GM19467 (cell line): ENCODE data around the gene PLRG1.

Experiments used
- ATAC-seq: cut with Tn5 transposase; IDR thresholded peaks from one replicate; pipeline ENCODE4 v1.9.1; 2021; ENCODE audit warnings: mild to moderate bottlenecking, moderate library complexity; ENCODE audit not compliant: unreplicated experiment

PLRG1 gene

DNA sequence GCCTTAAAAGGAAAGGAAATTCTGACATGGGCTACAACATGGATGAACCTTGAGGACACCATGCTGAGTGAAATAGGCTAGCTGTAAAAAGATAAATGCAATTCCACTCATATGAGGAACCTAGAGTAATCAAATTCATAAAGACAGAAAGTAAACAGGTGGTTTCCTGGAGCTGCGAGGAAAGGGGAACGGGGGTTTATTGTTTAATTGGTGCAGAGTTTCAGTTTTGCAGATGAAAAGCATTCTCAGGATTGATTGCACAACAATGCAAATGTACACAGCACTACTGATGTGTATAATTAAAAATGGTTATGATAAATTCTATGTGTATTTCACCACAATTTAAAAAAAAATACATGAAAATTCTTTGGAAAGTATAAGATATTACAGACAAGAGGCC is 24.0 kb downstream of the PLRG1 start:
- ATAC-seq = no peak

DNA sequence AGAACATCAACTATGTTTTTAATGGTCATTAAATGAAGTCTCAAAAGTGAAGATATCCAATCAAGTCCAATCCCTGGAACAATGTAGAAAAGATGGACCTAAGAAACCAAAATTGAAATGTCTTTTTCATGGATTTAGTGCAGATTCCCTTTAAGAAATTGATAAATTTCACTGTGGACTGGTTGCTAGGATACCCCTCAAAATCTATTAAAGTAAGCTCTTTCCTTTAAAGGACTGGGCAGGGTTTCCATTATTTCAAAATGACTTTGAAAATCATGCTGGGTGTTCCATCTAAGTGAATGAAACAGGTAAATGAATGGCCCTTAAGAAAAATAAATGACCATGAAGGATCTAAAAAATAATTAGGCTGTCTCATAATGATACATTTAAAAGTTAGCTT is 28.6 kb downstream of the PLRG1 start:
- no peak for ATAC-seq

DNA sequence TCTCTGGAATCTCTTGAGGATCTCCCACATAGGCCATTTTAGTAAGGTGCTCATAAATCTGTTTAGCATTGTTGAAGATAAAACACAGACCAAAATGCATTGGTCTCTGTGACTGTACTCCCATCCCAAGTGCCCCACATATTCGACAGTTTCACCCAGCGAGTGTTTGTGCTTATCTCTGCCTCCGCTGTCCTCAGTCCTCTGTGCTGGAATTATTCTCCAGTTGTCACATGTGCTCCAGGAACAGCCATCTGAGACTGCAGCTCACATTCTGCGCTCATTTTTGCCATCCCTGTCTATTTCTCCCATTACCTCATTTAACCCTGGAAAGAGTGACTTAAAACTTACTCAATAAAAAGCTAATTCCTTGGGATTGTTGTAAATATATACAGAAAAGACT is 31.0 kb downstream of the PLRG1 start:
- no peak for ATAC-seq

DNA sequence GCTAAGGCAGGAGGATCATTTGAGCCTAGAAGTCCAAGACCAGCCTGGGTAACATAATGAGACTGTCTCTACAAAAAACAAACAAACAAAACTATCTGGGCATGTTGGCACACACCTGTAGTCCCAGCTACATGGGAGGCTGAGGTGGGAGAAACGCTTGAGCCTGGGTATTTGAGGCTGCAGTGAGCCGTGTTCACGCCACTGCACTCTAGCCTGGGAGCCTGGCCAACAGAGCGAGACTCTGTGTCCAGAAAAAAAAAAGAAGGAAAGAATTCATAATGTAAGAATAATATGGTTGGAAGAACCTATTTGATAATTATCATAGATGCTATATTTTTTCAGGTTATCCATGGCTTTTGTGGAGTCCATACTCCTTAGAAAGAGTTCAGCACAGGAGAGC is 32.6 kb downstream of the PLRG1 start:
- no peak for ATAC-seq

DNA sequence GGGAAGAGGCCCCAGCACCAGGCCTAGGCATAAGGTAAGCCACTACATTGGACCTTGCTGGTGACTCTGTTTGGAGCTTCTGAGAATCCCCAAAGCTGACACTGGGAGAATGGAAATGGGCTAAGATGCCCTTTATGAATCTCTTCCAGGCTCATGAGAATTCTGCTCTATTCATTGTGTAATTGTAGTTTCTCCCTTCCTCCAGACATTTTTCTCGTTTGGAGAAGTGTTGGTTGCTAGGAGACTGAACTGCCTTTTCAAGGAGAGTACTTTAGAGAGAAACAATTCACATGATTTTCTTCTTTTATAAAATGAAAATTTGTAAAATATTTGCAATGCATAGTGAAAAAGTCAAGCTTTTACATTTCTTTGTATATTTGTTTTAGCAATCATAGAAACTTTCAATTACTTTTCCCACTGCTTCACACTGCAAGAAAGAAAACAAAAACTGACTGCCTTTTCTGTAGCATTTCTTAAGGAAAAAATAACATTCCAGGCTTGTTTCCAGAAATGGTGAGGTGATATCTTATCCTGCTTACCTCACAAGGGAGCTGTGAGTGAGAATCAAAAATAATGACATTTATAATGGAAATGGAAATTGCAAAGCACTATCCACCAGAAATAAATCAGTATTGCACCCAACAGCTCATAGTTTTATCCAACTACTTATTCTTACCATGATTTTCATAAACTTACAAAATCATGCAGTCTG is 33.7 kb downstream of the PLRG1 start:
- no peak for ATAC-seq

DNA sequence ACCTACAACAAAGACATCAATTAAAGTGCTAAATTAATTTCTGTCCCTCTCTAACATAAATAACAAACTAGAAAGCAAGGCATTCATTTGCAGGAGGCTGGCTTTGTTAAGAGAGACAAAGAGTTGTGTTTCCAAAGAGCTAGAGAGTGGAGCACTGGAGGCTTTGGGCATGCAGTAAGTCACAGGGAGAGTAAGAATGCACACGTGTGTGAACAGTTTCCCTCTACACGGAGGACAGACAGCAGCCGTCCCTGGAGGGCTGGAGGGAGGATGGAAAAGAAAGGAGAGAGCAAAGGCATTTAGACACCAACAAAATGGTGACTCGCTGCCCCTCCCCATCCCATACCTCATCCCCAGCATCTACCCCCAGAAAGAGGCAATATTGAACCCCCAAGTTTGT is 38.2 kb downstream of the PLRG1 start:
- no peak for ATAC-seq

DNA sequence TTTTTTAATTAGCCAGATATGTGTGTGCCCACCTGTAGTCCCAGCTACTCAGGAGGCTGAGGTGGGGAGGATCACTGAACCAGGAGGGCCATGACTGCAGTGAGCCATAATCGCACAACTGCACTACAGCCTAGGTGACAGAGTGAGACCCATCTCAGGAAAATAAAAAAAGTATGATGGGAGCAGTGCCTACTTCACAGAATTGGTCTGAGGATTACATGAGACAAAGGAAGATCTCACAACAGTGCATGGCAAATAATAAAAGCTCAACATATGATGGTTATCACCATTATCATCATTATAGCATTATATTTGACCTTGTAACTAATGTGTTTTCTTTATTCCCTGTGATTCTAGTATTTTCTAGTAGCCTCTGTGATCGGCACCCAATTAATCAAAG is 38.7 kb downstream of the PLRG1 start:
- ATAC-seq = no peak

DNA sequence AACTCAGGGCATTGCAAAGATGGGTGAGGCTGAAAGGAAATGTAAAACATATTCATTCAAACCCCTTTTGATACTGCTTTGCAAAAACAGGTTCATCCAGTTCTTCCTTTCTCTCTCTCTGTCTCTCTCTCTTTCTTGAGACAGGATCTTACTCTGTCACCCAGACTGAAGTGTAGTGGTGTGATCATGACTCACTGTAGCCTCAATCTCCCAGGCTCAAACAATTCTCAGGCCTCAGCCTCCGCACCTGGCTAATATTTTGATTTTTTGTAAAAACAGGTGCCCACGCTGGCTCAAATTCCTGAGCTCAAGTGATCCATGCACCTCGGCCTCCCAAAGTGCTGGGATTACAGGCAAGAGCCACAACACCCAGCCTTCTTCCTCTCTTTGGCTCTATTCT is 43.0 kb downstream of the PLRG1 start:
- no peak for ATAC-seq

DNA sequence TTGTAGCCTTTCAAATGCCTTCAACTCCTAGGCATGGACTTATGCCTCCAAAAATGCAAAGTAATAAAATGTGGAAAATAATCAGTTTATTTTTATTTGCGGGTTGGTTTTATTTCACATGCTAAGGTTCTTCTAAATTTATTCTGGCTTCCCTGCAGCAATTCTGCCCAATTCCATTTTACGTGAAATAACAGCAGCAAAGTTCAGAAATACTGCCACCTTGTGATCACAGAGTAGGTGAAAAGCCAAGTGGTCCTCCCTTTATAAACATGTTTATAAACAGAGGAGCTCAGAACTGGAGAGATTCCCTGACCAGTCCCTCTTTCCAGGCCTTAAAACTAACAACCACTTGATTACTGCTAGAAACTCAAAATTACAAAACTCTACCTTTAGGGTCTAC is 43.9 kb downstream of the PLRG1 start:
- ATAC-seq = no peak

DNA sequence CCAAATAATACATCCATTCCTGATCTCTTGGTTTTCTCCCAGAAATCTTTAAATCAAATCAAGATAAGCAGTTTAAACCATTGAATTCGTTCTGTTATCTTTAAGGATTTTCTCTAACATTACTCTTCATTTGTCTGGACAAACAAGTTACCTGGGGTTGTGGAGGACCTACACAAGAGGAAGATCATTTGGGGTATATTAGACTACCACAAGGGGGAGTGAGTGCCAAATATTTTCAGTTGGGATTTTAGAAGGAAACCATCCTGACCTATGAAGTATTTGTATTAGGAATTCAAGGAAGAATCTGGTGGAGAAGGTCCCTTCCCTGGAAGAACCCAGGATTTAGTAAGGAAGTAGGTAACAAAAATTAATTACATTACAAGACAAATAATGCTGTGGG is 46.6 kb downstream of the PLRG1 start:
- no peak for ATAC-seq

DNA sequence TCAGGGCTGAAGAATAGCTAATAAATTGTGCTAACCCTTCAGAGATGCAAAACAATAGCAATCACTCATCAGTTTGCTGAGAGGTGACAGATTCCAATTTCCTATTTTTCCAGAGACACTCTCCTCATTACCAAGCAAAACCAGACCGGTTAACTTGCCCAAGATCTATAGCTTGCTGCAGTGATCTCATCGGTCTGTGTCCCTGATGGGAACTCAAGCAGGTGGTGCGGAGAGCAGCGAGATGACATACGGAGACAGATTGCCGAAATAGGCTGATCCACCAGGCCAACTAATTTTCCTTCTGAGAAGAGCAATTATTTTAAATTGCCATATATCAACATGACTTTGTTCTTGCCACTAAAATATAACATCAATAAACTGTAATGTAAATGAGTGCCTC is 48.1 kb downstream of the PLRG1 start:
- ATAC-seq = no peak

DNA sequence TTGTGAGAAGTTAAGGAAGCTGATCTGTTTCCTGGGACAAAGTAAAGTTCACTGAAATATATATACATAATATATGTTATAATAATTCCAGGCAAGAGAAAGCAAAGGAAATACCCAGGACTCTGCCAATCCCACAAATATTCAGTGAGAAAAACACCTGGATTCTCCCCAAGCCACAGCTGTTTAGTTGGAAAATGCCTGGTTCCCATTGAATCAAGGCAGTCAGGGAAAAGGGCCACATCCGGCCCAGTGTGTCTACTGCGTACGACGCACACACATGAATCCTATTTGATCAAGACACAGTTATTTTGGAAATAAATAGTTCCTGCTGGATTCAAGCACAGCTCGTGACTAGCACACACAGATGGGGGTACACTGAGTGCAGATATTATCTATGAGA is 52.3 kb downstream of the PLRG1 start:
- no peak for ATAC-seq

DNA sequence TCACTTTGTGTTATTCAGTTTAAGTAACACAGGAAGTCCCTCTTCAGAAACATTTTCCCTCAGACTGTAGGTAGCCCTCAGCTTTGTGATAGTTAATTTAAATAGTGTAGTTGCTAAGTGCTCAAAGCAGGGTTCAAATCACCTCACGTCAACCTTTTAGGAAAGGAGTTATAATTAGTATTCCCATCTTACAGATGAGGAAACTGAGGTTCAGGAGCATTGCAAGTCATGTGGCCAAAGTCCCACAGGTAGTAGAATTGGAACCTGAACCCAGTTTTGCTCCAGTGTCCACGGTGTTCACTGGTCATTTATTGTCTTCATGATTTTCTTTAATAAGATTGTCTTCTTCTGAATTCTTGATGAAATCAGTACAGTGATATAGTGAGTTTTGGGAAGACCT is 54.3 kb downstream of the PLRG1 start:
- ATAC-seq = no peak

DNA sequence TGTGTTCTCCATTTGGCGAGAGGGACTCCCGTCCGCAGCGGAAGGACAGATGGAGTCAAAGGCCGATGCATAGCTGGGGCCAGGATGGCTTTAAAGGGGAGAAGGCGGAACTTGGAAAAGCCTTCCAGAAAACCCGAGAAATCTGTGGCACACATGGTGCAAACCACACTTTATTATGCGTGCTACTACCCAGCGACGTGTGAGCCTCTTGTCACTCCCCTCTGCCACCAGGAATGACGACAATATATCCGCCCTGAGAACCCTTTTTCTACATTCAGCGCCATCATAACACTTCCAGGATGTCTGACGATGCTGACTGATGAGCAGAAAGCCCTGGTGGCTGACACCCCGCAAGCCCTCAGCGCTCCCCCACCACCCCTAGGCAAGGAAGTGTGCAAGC is 57.9 kb downstream of the PLRG1 start:
- no peak for ATAC-seq

DNA sequence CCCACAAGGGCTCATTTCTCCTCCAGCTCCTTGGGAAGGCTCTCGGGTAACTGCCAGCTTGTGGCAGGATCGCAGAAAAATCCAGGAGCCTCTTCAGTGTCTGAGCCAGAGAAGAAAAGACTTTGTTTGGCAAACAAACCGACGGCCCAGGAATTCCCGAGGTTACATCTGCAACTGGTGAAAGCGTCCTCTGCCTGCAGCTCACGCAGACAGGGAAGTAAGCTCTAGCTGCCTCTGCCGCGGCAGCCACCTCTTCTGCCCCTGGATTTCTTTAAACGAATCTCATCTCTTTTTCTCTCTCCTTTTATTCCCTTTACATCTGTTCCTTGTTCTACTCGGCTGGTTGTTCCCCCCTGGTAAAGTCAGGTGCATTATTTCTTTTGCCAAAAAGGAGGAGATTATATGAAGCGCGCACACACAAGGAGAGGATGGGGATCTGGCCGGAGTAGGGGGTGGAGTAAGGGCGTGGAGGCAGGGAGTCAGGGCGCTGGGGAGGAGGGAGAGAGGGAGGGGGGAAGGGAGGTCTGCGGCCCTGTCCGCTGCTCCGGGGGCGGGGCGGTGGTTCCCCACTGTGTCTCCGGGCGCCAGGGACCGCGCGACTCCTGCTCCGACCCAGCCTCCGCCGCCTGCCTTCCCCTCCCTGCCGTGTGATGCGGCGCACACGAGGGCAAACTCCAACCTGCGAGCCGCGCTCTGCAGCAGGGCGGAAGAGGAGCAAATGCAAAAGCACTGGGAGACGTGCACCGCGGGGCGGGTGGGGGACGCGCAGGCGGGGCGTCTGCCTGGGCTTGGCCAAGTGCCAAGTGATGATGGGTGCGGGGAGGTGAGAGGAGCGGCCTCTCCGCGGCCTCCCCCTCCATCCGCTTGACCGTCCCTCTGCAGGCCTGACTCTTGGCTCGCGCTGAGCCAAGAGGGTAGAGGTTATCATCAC is 58.6 kb downstream of the PLRG1 start, which contains the start of gene DCHS2:
Gene DCHS2 (minus strand): TSS at position 459 of the 931 bp plus-strand sequence. CDS start 444 bp downstream, at position 15.
- ATAC-seq = peak; percentile 42

DNA sequence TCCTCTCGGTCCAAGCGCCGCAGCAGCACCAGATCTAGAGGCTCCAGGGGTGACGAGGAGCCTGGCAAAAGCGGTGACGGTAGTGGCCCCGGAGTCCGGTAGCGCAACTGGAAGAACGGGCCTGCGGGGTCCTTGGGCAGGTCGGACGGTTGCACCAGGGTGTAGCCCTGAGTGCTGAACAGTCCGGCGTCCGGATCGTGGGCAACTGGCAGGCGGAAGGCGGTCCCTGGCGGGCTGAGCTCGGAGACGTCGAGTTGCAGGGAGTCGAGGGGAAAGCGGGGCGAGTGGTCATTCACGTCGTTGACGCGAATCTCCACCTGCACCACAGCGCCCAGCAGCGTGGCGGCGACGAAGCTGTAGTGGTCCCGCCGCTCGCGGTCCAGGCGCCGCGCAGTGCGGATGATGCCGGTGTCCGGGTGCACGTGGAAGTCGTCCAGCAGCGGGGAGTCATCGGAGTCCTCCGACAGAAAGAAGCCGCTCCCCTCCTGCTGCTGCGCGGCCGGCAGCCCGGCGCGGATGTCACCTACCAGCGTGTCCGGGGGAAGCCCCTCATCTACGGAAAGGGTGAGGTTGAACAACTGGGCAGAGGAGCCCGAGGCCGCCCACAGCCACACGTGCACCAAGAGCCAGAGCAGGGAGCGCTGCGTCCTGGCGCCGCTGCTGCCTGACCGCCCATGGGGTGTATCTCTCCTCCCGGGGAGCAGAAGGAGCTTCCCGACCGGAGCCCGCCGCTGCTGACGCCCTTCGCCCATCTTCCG is 59.4 kb downstream of the PLRG1 start:
- peak; percentile 61 for ATAC-seq

DNA sequence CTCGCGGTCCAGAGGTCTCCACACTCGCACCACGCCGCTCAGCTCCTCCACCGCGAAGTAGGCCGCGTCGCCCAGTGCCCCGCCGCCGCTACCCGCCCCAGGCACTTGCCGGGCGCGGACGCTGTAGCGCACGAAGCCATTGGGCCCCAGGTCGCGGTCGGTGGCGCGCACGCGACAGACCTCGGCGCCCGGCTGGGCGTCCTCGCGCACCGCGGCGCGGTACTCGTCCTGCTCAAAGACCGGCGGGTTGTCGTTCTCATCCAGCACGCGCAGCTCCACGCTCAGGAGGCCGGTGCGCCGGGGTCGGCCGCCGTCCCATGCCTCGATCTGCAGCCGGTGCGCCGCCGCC is 60.0 kb downstream of the PLRG1 start:
- ATAC-seq = no peak

DNA sequence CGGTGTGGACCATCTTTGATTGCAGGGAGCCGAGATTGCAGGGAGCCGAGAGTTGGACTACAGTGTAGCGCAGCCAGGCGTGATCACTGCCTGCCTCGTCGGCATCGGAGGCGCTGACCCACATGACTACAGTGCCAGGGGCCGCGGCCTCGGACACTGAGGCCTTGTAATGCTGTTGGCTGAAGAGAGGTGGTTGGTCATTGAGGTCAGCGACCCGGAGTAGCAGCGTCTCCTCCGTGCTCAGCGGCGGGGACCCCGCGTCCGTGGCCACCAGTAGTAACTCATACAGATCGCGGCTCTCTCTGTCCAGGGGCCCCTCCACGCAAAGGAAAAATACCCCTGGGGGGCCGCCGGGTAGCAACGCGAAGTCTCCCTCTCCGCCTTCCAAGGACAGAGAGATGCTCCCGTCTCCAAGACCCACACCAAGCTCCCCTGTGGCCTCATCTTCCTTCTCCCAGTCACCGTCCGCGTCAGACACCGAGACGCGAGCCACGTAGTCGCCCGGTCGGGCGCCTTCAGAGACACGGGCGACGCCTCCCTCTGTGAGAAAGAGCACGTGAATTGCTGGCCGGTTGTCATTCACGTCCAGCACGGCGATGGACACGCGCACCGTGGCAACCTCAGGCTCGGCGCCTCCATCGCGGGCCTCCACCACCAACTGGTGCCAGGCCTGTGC is 60.5 kb downstream of the PLRG1 start:
- no peak for ATAC-seq

DNA sequence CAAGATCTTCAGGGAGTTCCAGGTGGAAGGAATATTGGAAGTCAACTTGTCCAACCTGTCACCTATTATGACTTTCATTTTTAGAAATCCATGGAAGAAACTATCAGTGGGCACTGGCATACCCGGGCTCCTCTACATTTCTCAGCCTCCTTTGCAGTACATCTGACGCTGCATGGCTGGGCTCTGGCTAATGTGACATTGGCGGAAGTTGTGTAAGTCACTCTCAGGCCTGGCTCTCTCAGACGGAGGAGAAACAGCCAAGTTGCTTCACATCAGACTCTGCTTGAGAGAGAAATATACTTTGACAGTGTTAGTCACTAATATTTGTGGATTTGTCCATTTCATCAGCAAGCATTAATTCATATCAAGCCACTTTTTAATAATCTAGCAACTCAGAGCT is 63.1 kb downstream of the PLRG1 start:
- ATAC-seq = no peak

DNA sequence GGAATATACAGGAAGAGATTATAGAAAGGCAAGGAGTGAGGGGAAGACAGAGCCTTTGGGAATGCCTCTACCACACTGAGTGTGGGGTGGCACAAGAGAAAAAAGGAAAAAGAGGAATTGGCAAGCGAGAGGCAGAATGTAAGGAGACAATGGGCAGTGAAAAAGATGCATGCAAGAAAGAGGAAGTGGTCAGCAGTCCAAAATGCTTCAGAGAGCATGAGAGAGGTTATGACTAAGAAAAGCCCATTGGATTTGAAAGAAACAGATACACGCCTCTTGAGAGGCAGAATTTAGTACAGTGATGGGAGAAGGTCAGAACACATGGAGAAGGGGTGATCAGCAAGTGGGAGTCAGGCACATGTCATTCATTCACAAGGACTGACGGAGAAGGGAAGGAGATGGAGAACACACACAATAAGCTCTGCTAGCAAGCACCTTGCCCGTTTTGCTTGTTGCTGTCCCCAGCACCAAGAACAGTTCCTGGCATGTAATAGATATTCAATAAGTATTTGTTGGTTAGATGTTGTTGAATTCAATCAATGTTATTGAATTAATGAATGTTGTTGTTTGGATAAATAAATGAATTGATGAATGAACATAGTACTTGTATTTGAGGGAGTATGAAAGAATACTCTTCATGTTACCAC is 65.0 kb downstream of the PLRG1 start:
- peak; percentile 96 for ATAC-seq
